ENCODE data around the gene XG.
"Not testable (repeated sequence)": the region's sequence is repeated elsewhere in the genome, so short reads cannot be mapped to it uniquely, and the experiment has no call there.

XG gene

GRCh38 chrX:2751874-2752300 is at the start of gene XG:
Gene XG, plus strand, starts transcription at chrX:2752040. Its CDS starts 235 bp downstream, at chrX:2752275.
- in situ Hi-C loops (cut with MboI; ENCODE audit: low sequenced_read_pairs, unreplicated experiment); DNase-seq (ENCODE audit: low spot score): not testable (repeated sequence)

- TF ChIP-seq CTCF (IDR thresholded peaks at IDR 0.05; ENCODE audit: borderline replicate concordance, control extremely low read depth, extremely low read depth, insufficient read depth, missing control alignments) = no peak
- in situ Hi-C loops (cut with MboI; ENCODE audit: low sequenced_read_pairs, unreplicated experiment) = no loop called here
- DNase-seq (ENCODE audit: low spot score) = no peak
Observed at GRCh38 chrX:2703991-2704369, 47.9 kb upstream of the XG start.

- in situ Hi-C loops (cut with MboI; ENCODE audit: low sequenced_read_pairs, unreplicated experiment) = no loop called here
- TF ChIP-seq CTCF (IDR thresholded peaks at IDR 0.05; ENCODE audit: borderline replicate concordance, control extremely low read depth, extremely low read depth, insufficient read depth, missing control alignments) = no peak
- no peak for DNase-seq (ENCODE audit: low spot score)
Observed at GRCh38 chrX:2705046-2705832, 46.6 kb upstream of the XG start.

- in situ Hi-C loops (cut with MboI; ENCODE audit: low sequenced_read_pairs, unreplicated experiment) = no loop called here
- TF ChIP-seq CTCF (IDR thresholded peaks at IDR 0.05; ENCODE audit: borderline replicate concordance, control extremely low read depth, extremely low read depth, insufficient read depth, missing control alignments) = peak; percentile 28
- DNase-seq (ENCODE audit: low spot score) = peak; percentile 79
Observed at GRCh38 chrX:2707334-2707760, 44.5 kb upstream of the XG start.

GRCh38 chrX:2708021-2708420 is 43.8 kb upstream of the XG start:
- in situ Hi-C loops (cut with MboI; ENCODE audit: low sequenced_read_pairs, unreplicated experiment) = no loop called here
- no peak for DNase-seq (ENCODE audit: low spot score)
- TF ChIP-seq CTCF (IDR thresholded peaks at IDR 0.05; ENCODE audit: borderline replicate concordance, control extremely low read depth, extremely low read depth, insufficient read depth, missing control alignments) = no peak

GRCh38 chrX:2708592-2709188 is 43.1 kb upstream of the XG start:
- DNase-seq (ENCODE audit: low spot score) = no peak
- TF ChIP-seq CTCF (IDR thresholded peaks at IDR 0.05; ENCODE audit: borderline replicate concordance, control extremely low read depth, extremely low read depth, insufficient read depth, missing control alignments) = no peak
- in situ Hi-C loops (cut with MboI; ENCODE audit: low sequenced_read_pairs, unreplicated experiment) = no loop called here

GRCh38 chrX:2709556-2709955 is 42.3 kb upstream of the XG start:
- no peak for TF ChIP-seq CTCF (IDR thresholded peaks at IDR 0.05; ENCODE audit: borderline replicate concordance, control extremely low read depth, extremely low read depth, insufficient read depth, missing control alignments)
- in situ Hi-C loops (cut with MboI; ENCODE audit: low sequenced_read_pairs, unreplicated experiment) = no loop called here
- DNase-seq (ENCODE audit: low spot score) = no peak
